IMR-90 (cell line): Measurements from ENCODE around the gene ABHD6. TPM values are rescaled to one million over a fixed set of nuclear protein-coding genes. Genes with fewer than 3 reads are reported as not detected.

ENCODE experiments used
- ATAC-seq: fragments of 200-7000 bp; cut with Tn5 transposase; 2 replicates; pipeline ENCODE4 v1.9.1; 2020; ENCODE audit warnings: low read depth, mild to moderate bottlenecking, moderate library complexity
- BruUV-seq: library from RNA; stranded (reverse); fragments of 400-500 nt; replicated peaks from 2 replicates; lab custom pipeline; 2021; lab: Mats Ljungman, UMichigan
- CTCF ChIA-PET: fragments of 300-600 bp; formaldehyde crosslinking; extraction: SDS; loops from one replicate; lab custom pipeline; 2021; ENCODE audit warnings: antibody characterized with exemption; lab: Yijun Ruan, JAX
- POLR2A ChIA-PET: fragments of 300-600 bp; sonication (Branson Sonifier 250); formaldehyde crosslinking; loops from one replicate; lab custom pipeline; 2022; ENCODE audit warnings: antibody characterized with exemption; ENCODE audit not compliant: unreplicated experiment; lab: Charles Lee
- DNase-seq: peaks from one replicate; pipeline ENCODE4 v3.0.0; 2013
- H2AFZ ChIP-seq: replicated peaks from 2 replicates; pipeline ENCODE3; 2013; ENCODE audit warnings: low read length, mild to moderate bottlenecking; ENCODE audit not compliant: poor library complexity
- H2AK5ac ChIP-seq: 2 replicates; pipeline ENCODE4 v1.6.1; 2013; ENCODE audit warnings: low read depth, low read length, inconsistent platforms
- H2AK9ac ChIP-seq: replicated peaks from 2 replicates; pipeline ENCODE3; 2013; ENCODE audit warnings: mild to moderate bottlenecking, low read depth, low read length, moderate library complexity; ENCODE audit not compliant: poor library complexity
- H2BK120ac ChIP-seq: 2 replicates; pipeline ENCODE4 v1.6.1; 2013; ENCODE audit warnings: low read depth, low read length, inconsistent platforms
- H2BK15ac ChIP-seq: 3 replicates; pipeline ENCODE4 v1.6.1; 2013; ENCODE audit warnings: low read depth, low read length, inconsistent platforms
- H2BK20ac ChIP-seq: 2 replicates; pipeline ENCODE4 v1.6.1; 2013; ENCODE audit warnings: low read depth, mild to moderate bottlenecking, inconsistent platforms, low read length, moderate library complexity
- H2BK5ac ChIP-seq: 2 replicates; pipeline ENCODE4 v1.6.1; 2013; ENCODE audit warnings: mild to moderate bottlenecking, low read depth, low read length, inconsistent platforms; ENCODE audit not compliant: poor library complexity, severe bottlenecking
- H3K14ac ChIP-seq: replicated peaks from 2 replicates; pipeline ENCODE4 v1.6.1; 2013; ENCODE audit warnings: low read depth, low read length, inconsistent platforms
- H3K18ac ChIP-seq: 2 replicates; pipeline ENCODE4 v1.6.1; 2013; ENCODE audit warnings: low read depth, low read length, control low read depth
- H3K23ac ChIP-seq: 2 replicates; pipeline ENCODE4 v1.6.1; 2013; ENCODE audit warnings: low read depth, low read length, inconsistent platforms
- H3K27ac ChIP-seq: 2 replicates; pipeline ENCODE4 v1.5.1; 2013; ENCODE audit warnings: mild to moderate bottlenecking, control low read depth, low read length; ENCODE audit not compliant: insufficient read depth
- H3K27me3 ChIP-seq: 2 replicates; pipeline ENCODE4 v1.6.1; 2013; ENCODE audit warnings: low read length; ENCODE audit not compliant: control insufficient read depth, insufficient read depth
- H3K36me3 ChIP-seq: 2 replicates; pipeline ENCODE4 v1.6.1; 2013; ENCODE audit warnings: low read length, mixed read lengths; ENCODE audit not compliant: control insufficient read depth, insufficient read depth
- H3K4ac ChIP-seq: 2 replicates; pipeline ENCODE4 v1.6.1; 2013; ENCODE audit warnings: low read depth, low read length, inconsistent platforms
- H3K4me1 ChIP-seq: 2 replicates; pipeline ENCODE4 v1.6.1; 2013; ENCODE audit warnings: low read length, mixed read lengths; ENCODE audit not compliant: control insufficient read depth, insufficient read depth
- H3K4me2 ChIP-seq: 2 replicates; pipeline ENCODE4 v1.6.1; 2013; ENCODE audit warnings: low read depth, mild to moderate bottlenecking, control low read depth, low read length, moderate library complexity
- H3K4me3 ChIP-seq: 2 replicates; pipeline ENCODE4 v1.5.1; 2013; ENCODE audit warnings: low read depth, mild to moderate bottlenecking, control low read depth, low read length, moderate library complexity; ENCODE audit not compliant: insufficient read depth
- H3K56ac ChIP-seq: 2 replicates; pipeline ENCODE4 v1.6.1; 2013; ENCODE audit warnings: low read length, inconsistent platforms; ENCODE audit not compliant: insufficient read depth; ENCODE audit errors: extremely low read depth
- H3K79me1 ChIP-seq, 2 experiments: 2 replicates each; pipeline ENCODE4 v1.6.1; 2013; ENCODE audit warnings: low read length in 2 of 2, inconsistent platforms in 1 of 2, low read depth in 1 of 2
- H3K9ac ChIP-seq: 2 replicates; pipeline ENCODE4 v1.6.1; 2013; ENCODE audit warnings: low read depth, low read length, control low read depth
- H3K9me1 ChIP-seq: 2 replicates; pipeline ENCODE4 v1.6.1; 2013; ENCODE audit warnings: low read length, inconsistent platforms; ENCODE audit not compliant: insufficient read depth
- H3K9me3 ChIP-seq: 2 replicates; pipeline ENCODE4 v1.6.1; 2013; ENCODE audit warnings: low read length; ENCODE audit not compliant: control insufficient read depth, insufficient read depth
- H4K20me1 ChIP-seq: 2 replicates; pipeline ENCODE4 v1.6.1; 2013; ENCODE audit warnings: low read length, inconsistent platforms; ENCODE audit not compliant: insufficient read depth
- H4K5ac ChIP-seq: 2 replicates; pipeline ENCODE4 v1.6.1; 2013; ENCODE audit warnings: mild to moderate bottlenecking, low read depth, low read length, control low read depth
- H4K8ac ChIP-seq, 2 experiments: 2 replicates each; pipeline ENCODE4 v1.6.1; 2013; ENCODE audit warnings: low read depth in 2 of 2, low read length in 2 of 2, control low read depth in 1 of 2, inconsistent platforms in 1 of 2
- H4K91ac ChIP-seq: 2 replicates; pipeline ENCODE4 v1.6.1; 2013; ENCODE audit warnings: low read depth, low read length, inconsistent platforms; ENCODE audit not compliant: insufficient read depth
- BHLHE40 ChIP-seq: fragments of 150-350 bp; IDR thresholded peaks from 2 replicates; pipeline ENCODE4 v1.6.1; 2016; ENCODE audit warnings: mild to moderate bottlenecking, low read depth, low read length
- CEBPB ChIP-seq: IDR thresholded peaks from 2 replicates; pipeline ENCODE4 v1.6.1; 2012; ENCODE audit warnings: low read depth, low read length, improper control_type of control experiment
- CHD1 ChIP-seq: IDR thresholded peaks from 2 replicates; pipeline ENCODE4 v1.6.1; 2012; ENCODE audit warnings: low read depth, low read length, improper control_type of control experiment
- MAFK ChIP-seq: IDR thresholded peaks from 2 replicates; pipeline ENCODE4 v1.6.1; 2012; ENCODE audit warnings: low read depth, low read length, improper control_type of control experiment
- MAZ ChIP-seq: IDR thresholded peaks from 2 replicates; pipeline ENCODE4 v1.6.1; 2012; ENCODE audit warnings: low read depth, mild to moderate bottlenecking, low read length, improper control_type of control experiment, moderate library complexity, borderline replicate concordance
- MXI1 ChIP-seq: IDR thresholded peaks from 2 replicates; pipeline ENCODE4 v1.6.1; 2012; ENCODE audit warnings: low read depth, mild to moderate bottlenecking, low read length, moderate library complexity, borderline replicate concordance
- NFE2L2 ChIP-seq: fragments of 150-350 bp; IDR thresholded peaks from 2 replicates; pipeline ENCODE4 v1.6.1; 2016; ENCODE audit warnings: low read depth, mild to moderate bottlenecking, low read length
- POLR2A ChIP-seq: IDR thresholded peaks from 2 replicates; pipeline ENCODE4 v1.6.1; 2012; ENCODE audit warnings: mild to moderate bottlenecking, low read depth, low read length
- RAD21 ChIP-seq: IDR thresholded peaks from 2 replicates; pipeline ENCODE4 v1.6.1; 2012; ENCODE audit warnings: low read length, improper control_type of control experiment
- RCOR1 ChIP-seq: IDR thresholded peaks from 2 replicates; pipeline ENCODE4 v1.6.1; 2012; ENCODE audit warnings: mild to moderate bottlenecking, low read length, improper control_type of control experiment; ENCODE audit not compliant: insufficient replicate concordance
- RFX5 ChIP-seq: IDR thresholded peaks from 2 replicates; pipeline ENCODE4 v1.8.0; 2012; ENCODE audit warnings: low read depth, mild to moderate bottlenecking, low read length, moderate library complexity
- SMC3 ChIP-seq: fragments of 150-350 bp; IDR thresholded peaks from 2 replicates; pipeline ENCODE4 v1.6.1; 2016; ENCODE audit warnings: low read depth, mild to moderate bottlenecking, antibody characterized with exemption, low read length, moderate library complexity
- WGBS, 2 experiments: methylation state at CpG; one replicate each; pipeline versions ENCODE4 v1.1.5 to v1.1.7; 2013; ENCODE audit warnings: missing lambda C conversion rate in 2 of 2; ENCODE audit not compliant: insufficient read length in 1 of 2; ENCODE audit errors: extremely low coverage in 2 of 2; 5-methylcytosine and 5-hydroxymethylcytosine counted together
- dilution Hi-C: fragments of 300-500 bp; cut with HindIII; formaldehyde crosslinking; loops from one replicate; pipeline ENCODE4 v1.14.3; 2018; ENCODE audit warnings: low sequenced_read_pairs; ENCODE audit not compliant: unreplicated experiment
- in situ Hi-C: fragments of 300-500 bp; cut with MboI; formaldehyde crosslinking; loops from 3 replicates; pipeline ENCODE4 v1.14.3; 2019; ENCODE audit warnings: low sequenced_read_pairs, inconsistent platforms, mixed read lengths
- intact Hi-C: fragments of 100-400 bp; cut with micrococcal nuclease; formaldehyde crosslinking; loops from 2 replicates; pipeline ENCODE4 v1.10.0; 2022
- polyA plus RNA-seq, 3 experiments: library from polyadenylated mRNA; depleted of rRNA; stranded (reverse); fragments of >200 nt; gene quantifications; 2 replicates each; pipeline ENCODE4 v1.2.3, GENCODE V29; 2012; ENCODE audit warnings: low replicate concordance in 1 of 3
- total RNA-seq: library from RNA; depleted of rRNA; stranded (reverse); fragments of >200 nt; gene quantifications from 2 replicates; pipeline ENCODE4 v1.2.3, GENCODE V29; 2012
- TF ChIP-seq, protein P1 (sequence below): fragments of 150-350 bp; IDR thresholded peaks from 2 replicates; pipeline ENCODE4 v1.6.1; 2017; ENCODE audit warnings: mild to moderate bottlenecking, antibody characterized with exemption, low read length, low read depth
- TF ChIP-seq, protein P2 (sequence below): conservative IDR thresholded peaks from 2 replicates; pipeline ENCODE4 v1.5.1; 2012; ENCODE audit warnings: mild to moderate bottlenecking, low read depth, low read length, improper control_type of control experiment

The ABHD6 gene
- total and polyA plus RNA-seq, 2 of the 4 experiments (the other 2 are of a cell fraction), result 5.0 to 5.6 TPM

DNA sequence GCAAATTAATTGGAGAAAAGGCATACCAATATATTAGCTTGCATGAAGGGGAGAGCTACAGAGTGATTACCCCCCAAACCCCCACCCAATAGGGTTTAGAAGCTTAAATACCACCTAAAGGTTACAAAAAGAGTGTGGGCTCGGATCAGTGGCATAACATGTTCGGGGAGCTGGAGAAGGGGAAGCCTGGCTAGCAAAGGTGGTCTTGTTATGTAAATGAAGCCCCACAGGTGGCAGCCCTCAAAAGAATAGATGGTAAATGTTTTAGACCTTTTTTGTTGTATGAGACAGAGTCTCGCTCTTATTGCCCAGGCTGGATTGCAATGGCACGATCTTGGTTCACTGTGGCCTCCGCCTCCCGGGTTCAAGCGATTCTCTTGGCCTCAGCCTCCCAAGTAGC lies 84.2 kb downstream of the ABHD6 start:
- Histone ChIP-seq H4K8ac (no peak overlapping the region), H3K4me1 (peaks cover 13% of the 10 kb centered on the region), H3K36me3 (peaks cover 16% of the 10 kb centered on the region), H2BK120ac (no peak overlapping the region), H2BK15ac (no peak overlapping the region), H2AFZ (no peak overlapping the region), H2AK5ac (no peak overlapping the region), H3K18ac (no peak overlapping the region), H4K5ac (no peak overlapping the region), H2AK9ac (no peak overlapping the region), H3K79me1 (peaks cover 4 to 10% of the 10 kb centered on the region in 2 experiments; a peak in 2 of 4 replicates), H3K27ac (no peak overlapping the region), H3K14ac (no peak overlapping the region), H2BK5ac (no peak overlapping the region), H3K23ac (no peak overlapping the region), H3K9me1 (peaks cover 9% of the 10 kb centered on the region), H3K4ac (no peak overlapping the region), H3K4me3 (no peak overlapping the region), H3K9ac (no peak overlapping the region), H3K27me3 (no peaks in the 10 kb centered on the region), H4K20me1 (peaks cover 3% of the 10 kb centered on the region; the same call in 1 of the 2 replicates), H2BK20ac (no peak overlapping the region), H4K91ac (no peak overlapping the region), H3K56ac (no peak overlapping the region), H3K4me2 (no peak overlapping the region), H3K9me3 (no peaks in the 10 kb centered on the region)
- dilution Hi-C loops (no loop called here), in situ Hi-C loops (loop anchor here (10.0 kb wide), 2 partner anchors 173 to 303 kb away; partner anchors contain the start of gene KCTD6), intact Hi-C loops (loop anchor here (1.0 to 2.0 kb wide), 2 partner anchors 93 to 211 kb away; no protein-coding TSS in a partner anchor)
- POLR2A ChIA-PET, result interaction anchor here (1.1 kb wide), 1 partner anchor 216 kb away, joined by 3 read pairs; no protein-coding TSS in a partner anchor
- CTCF ChIA-PET, result interaction anchor here (2.0 kb wide), 1 partner anchor 94 kb away, joined by 7 read pairs; no protein-coding TSS in a partner anchor
- DNase-seq (no peak), ATAC-seq (no peak)
- TF ChIP-seq MAFK (no peak), CHD1 (no peak), NFE2L2 (no peak), CEBPB (no peak), RFX5 (no peak), POLR2A (no peak), MAZ (no peak), MXI1 (no peak), SMC3 (no peak), RCOR1 (no peak), RAD21 (no peak), BHLHE40 (no peak)
- TF ChIP-seq, protein P1, sequence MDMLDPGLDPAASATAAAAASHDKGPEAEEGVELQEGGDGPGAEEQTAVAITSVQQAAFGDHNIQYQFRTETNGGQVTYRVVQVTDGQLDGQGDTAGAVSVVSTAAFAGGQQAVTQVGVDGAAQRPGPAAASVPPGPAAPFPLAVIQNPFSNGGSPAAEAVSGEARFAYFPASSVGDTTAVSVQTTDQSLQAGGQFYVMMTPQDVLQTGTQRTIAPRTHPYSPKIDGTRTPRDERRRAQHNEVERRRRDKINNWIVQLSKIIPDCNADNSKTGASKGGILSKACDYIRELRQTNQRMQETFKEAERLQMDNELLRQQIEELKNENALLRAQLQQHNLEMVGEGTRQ, result no peak
- TF ChIP-seq, protein P2, sequence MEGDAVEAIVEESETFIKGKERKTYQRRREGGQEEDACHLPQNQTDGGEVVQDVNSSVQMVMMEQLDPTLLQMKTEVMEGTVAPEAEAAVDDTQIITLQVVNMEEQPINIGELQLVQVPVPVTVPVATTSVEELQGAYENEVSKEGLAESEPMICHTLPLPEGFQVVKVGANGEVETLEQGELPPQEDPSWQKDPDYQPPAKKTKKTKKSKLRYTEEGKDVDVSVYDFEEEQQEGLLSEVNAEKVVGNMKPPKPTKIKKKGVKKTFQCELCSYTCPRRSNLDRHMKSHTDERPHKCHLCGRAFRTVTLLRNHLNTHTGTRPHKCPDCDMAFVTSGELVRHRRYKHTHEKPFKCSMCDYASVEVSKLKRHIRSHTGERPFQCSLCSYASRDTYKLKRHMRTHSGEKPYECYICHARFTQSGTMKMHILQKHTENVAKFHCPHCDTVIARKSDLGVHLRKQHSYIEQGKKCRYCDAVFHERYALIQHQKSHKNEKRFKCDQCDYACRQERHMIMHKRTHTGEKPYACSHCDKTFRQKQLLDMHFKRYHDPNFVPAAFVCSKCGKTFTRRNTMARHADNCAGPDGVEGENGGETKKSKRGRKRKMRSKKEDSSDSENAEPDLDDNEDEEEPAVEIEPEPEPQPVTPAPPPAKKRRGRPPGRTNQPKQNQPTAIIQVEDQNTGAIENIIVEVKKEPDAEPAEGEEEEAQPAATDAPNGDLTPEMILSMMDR, result no peak
- WGBS, 2 experiments, result 100% methylated on average over 1 of the region's 7 CpGs; no CpG with 5 or more reads in 1 of the 2 experiments
- no TSS peak for BruUV-seq
